ENCODE measurements around the gene SOCS3.
"Not testable (repeated sequence)": the region's sequence is repeated elsewhere in the genome, so short reads cannot be mapped to it uniquely, and the experiment has no call there.

SOCS3 gene

DNA sequence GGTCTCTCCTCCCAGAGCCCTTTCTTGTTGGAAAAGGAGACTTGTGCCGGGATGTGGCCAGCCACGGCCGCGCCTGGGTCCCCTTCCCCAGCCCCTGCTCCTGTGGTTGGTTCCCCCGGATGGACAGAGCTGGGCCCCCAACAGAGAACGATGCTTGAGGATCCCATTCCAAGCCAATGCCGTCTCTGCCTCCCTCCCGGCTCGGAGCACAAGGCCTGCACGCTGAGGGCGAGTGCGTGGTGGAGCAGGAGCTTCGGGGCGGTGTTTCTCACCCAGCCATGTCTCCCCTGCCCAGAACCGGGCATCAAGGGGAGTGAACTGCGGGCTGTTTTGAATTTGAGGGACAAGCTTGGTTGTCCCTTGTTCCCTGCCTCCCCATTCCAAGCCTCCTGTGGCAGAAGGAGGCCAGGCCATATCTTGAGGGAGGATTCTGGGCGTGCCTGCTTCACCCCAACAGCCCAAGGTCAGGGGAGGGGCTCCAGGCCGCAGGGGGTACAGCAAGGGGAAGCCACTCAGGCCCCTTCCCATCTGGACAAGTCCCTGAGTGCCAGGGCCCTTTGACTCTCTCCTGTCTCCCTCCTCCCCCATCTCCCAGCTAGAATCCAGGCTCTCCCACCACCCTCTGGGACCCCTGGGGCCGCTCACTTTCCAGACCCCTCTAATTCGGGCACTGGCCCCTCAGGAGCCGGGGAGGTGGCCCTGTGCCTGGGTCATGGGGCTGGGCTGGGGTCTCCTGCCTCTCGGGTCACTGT, 43.6 kb downstream of the SOCS3 start:
- TF ChIP-seq, protein P1, sequence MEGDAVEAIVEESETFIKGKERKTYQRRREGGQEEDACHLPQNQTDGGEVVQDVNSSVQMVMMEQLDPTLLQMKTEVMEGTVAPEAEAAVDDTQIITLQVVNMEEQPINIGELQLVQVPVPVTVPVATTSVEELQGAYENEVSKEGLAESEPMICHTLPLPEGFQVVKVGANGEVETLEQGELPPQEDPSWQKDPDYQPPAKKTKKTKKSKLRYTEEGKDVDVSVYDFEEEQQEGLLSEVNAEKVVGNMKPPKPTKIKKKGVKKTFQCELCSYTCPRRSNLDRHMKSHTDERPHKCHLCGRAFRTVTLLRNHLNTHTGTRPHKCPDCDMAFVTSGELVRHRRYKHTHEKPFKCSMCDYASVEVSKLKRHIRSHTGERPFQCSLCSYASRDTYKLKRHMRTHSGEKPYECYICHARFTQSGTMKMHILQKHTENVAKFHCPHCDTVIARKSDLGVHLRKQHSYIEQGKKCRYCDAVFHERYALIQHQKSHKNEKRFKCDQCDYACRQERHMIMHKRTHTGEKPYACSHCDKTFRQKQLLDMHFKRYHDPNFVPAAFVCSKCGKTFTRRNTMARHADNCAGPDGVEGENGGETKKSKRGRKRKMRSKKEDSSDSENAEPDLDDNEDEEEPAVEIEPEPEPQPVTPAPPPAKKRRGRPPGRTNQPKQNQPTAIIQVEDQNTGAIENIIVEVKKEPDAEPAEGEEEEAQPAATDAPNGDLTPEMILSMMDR (IDR thresholded peaks at IDR 0.05; ENCODE audit: low read depth, low read length, missing control alignments) = no peak
- H3K4me3 ChIP-seq (ENCODE audit: low read depth, low read length) = no peak overlapping the region
- DNase-seq (ENCODE audit: low read depth) = no peak

DNA sequence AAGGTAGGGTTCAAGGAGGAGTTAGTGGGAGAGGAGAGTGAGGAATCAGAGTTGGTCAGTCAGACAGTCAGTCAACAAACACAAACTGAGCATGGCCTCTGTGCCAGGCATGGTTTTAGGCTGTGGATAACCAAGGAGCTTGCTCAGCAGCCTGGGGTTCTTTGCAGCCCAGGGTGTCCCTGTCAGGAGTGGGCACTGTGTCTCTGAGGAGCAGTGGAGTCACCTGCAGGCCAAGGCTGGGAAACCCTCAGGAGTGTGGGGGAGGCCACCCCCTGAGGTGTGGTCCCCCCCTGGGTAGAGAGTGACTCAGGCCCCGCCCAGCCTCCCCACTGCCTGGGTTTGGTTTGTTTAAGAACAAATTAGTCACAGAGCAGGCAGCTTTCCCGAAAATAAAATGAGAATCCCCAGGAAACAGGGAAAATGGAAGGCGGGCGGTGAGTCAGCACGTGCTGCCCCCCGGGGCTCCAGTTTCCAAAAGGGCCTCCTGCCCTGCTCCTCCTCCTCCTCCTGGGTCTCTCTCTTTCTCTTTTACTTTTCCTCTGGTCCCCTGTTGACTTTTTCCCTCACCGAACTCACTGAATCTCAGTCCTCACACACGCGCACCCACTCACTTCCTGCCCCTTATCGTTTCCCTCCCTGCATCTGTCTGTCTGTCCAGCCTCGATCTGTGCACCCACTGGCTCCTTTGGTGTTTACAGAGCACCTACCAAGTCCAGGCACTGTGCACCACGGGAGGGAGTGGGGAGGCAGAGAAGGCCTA, 44.3 kb downstream of the SOCS3 start:
- no peak for DNase-seq (ENCODE audit: low read depth)
- H3K4me3 ChIP-seq (ENCODE audit: low read depth, low read length) = no peak overlapping the region
- TF ChIP-seq, protein P1 (IDR thresholded peaks at IDR 0.05; ENCODE audit: low read depth, low read length, missing control alignments) = no peak

DNA sequence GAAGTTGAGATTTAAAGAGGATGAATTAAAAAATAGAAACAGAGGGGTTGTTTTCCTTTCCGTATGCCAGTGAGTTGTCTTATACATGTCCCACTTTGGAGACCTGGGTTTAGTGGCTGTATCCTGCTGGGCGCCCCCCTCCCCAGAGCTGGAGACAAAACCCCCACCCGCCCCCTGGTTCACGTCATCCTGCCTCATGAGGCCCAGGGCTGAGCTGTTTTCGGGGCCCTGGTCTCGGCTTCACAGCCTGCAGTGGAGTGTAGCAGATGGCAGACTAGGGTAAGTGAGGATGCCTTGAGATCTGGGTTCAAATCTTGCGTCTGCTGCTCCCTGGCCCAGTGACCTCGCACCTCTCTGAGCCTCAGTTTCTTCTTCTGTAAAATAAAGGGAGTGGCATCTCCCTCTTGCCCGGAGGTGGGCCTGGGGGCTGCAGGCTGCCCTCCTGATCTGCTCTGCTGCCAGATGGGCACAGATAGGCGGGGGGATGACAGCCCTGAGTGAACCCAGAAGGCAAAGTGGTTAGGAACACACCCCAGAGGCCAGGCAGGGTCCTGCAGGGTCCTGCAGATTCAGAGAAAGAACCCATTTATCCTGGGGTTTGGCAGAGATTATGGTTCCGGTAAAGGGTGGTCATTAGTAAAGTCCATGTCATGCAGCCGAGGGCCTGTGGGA, 45.1 kb downstream of the SOCS3 start:
- DNase-seq (ENCODE audit: low read depth) = no peak
- TF ChIP-seq, protein P1 (IDR thresholded peaks at IDR 0.05; ENCODE audit: low read depth, low read length, missing control alignments) = no peak
- no peak overlapping the region for H3K4me3 ChIP-seq (ENCODE audit: low read depth, low read length)

DNA sequence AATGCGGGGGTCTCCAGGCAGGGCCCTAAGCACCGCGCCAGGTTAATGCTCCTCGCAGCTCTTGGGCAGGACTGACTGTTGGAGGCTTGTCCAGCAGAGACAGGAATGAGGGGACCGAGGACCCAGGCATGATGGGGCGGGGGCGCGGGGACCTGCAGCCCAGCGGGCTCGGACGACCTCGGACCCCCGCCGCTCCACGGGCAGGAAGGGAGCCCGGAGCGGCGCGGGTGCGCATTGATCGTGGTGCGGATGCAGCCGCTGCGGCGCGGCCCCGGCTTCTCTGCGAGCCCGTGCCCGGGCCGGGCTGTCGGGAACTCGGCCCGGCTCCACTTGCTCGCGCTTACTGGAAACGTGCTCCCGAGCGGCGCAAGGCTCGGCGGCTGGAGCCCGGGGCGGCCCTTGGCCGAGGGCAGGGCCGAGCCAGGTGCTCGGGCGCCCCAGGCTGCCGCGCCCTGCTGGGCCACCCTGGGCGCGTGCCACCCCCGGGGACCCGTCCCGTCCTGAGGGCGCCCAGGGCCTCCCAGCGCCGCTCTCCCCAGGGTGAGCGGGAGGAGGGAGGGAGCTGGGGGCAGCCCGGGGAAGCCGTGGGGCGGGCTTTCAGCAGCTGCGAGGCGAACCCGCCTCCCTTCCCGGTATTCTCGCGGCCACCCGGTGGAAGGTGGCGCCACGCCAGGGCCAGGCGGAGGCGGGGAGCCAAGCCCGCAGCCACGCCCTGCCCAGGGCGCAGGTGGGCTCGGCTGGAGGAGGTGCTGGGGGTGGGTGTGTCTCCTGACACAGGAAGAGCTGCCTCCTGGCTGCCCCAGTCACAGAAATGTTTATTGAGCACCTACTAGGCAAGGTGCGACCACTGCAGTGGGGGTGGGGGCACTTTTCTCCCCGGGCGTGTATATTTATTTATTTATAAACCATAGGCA, 45.9 kb downstream of the SOCS3 start:
- TF ChIP-seq, protein P1 (IDR thresholded peaks at IDR 0.05; ENCODE audit: low read depth, low read length, missing control alignments) = no peak
- DNase-seq (ENCODE audit: low read depth) = no peak
- H3K4me3 ChIP-seq (ENCODE audit: low read depth, low read length) = peak overlapping the region; percentile 44

DNA sequence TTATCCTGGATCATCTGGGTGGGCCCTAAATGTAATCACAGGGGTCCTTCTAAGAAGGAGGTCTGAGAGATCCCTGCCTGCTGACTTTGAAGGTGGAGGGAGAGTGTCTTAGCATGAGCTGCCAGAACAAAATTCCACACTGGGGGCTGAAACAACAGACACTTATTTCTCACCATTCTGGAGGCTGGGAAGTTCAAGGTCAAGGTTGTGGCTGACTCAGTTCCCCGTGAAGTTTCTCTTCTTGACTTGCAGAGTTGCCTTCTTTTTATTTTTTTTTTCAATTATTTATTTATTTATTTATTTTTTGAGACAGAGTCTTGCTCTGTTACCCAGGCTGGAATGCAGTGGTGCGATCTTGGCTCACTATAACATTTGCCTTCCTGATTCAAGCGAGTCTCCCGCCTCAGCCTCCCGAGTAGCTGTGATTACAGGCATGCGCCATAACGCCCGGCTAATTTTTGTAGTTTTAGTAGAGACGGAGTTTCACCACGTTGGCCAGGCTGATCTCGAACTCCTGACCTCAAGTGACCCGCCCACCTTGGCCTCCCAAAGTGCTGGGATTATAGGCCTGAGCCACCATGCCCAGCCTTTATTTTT, 50.1 kb downstream of the SOCS3 start:
- H3K4me3 ChIP-seq (ENCODE audit: low read depth, low read length); DNase-seq (ENCODE audit: low read depth): not testable (repeated sequence)

DNA sequence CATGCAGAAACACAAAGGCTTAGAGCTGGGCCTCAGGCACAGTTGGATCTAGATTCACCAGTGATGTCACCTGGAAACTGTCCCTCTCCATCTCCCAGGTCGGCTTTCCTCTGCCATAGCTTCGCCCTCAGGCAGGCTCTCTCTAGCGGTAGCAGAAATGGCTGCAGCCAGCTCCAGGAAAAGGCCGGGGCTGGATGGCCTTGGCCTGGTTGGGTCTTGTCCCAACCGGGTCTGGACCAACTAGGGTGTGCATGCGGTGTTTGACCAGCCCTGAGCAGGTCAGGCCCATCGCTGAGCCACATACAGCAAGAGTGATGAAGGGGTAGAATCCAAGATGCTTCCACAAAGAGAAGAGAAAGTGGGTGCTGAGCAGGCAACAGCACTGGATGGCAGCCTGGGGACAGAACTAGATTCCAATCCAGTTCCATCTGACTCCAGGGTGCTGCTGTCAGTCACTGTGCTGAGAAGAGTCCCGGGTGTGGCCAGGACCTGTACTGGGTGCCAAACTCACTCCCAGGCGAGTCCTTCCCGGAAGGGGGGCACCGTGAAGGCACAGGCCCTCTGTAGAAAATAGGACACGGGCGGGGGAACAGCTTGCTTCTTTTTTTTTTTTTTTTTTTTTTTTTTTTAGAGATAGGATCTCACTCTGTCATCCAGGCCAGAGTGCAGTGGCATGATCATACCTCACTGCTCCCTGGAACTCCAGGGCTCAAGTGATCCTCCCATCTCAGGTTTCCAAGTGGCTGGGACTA, 51.8 kb downstream of the SOCS3 start:
- TF ChIP-seq, protein P1 (IDR thresholded peaks at IDR 0.05; ENCODE audit: low read depth, low read length, missing control alignments) = no peak
- H3K4me3 ChIP-seq (ENCODE audit: low read depth, low read length) = no peak overlapping the region
- no peak for DNase-seq (ENCODE audit: low read depth)

Measured in GM12864 (cell line).